ENCODE measurements around the gene ATP1A4. TPM values are rescaled to one million over a fixed set of nuclear protein-coding genes. Genes with fewer than 3 reads are reported as not detected.

The ATP1A4 gene
- total and polyA plus RNA-seq, 2 of the 8 experiments (the other 6 are each of a cell fraction or from before 2014, with no cell fraction given) = 0.48 to 0.61 TPM

DNA sequence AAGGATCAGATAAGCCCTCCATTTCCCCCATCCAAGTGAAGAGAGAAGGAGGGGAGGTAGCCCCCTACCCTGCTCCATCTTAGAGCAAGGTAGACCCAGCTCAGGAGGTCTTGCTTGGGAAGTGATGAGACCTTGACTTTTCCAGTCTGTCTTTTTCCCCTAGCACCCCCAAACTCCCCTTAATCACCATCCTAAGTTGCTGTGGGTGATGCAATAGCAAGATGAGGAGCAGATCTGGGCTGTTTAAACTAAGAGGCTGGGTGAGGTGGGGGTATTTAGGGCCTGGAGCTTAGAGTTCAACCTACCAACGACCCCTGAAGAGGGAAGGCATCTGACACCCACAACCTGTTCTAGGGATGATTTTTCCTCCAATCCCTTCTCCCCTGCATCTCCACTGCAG lies 34.1 kb upstream of the ATP1A4 start:
- Histone ChIP-seq H4K20me1 (replicated peaks in 1 of 2; ENCODE audit: control insufficient read depth in 1 of 2, insufficient read depth in 2 of 2, low read length in 2 of 2) (peaks cover 0 to 1% of the 10 kb centered on the region in 2 experiments), H3K18ac (ENCODE audit: extremely low read depth, low read length) (peak overlapping the region; percentile 52; the same call in 1 of the 2 replicates), H3K4me2 (ENCODE audit: insufficient read depth in 1 of 2, low read depth in 2 of 2, low read length in 2 of 2) (peak overlapping the region; percentile 70 to 89), H2BK15ac (ENCODE audit: low read length) (peak overlapping the region; percentile 83; the same call in 1 of the 2 replicates), H4K5ac (ENCODE audit: insufficient read length, low read depth, low read length) (no peak overlapping the region), H3K23ac (ENCODE audit: insufficient read length) (no peak overlapping the region), H2AK5ac (ENCODE audit: low read depth, low read length) (peak overlapping the region; percentile 75; the same call in 1 of the 2 replicates), H3K23me2 (ENCODE audit: low read depth, low read length) (peaks cover 8% of the 10 kb centered on the region; the same call in 1 of the 2 replicates), H3K79me2 (ENCODE audit: control insufficient read depth in 1 of 2, insufficient read depth in 2 of 2, low read length in 2 of 2) (peaks cover 0 to 8% of the 10 kb centered on the region in 2 experiments; a peak in 1 of 4 replicates), H3K9ac (replicated peaks in 1 of 4; ENCODE audit: extremely low read depth in 1 of 4, low read depth in 3 of 4, low read length in 3 of 4) (no peak overlapping the region; a peak in 2 of 7 replicates), H2BK120ac (replicated peaks; ENCODE audit: low read depth, low read length) (no peak overlapping the region), H4K8ac (ENCODE audit: extremely low read depth, insufficient read depth, low read length) (peak overlapping the region; percentile 57), H3K4me3 (ENCODE audit: extremely low read depth in 1 of 4, insufficient read depth in 2 of 4, low read depth in 3 of 4, low read length in 4 of 4) (peak overlapping the region in 1 of 4 experiments; percentile 59; a peak in 3 of 8 replicates), H3K14ac (ENCODE audit: insufficient read length) (peak overlapping the region; percentile 62), H2BK5ac (ENCODE audit: low read depth, low read length) (peak overlapping the region; percentile 68; the same call in 1 of the 2 replicates), H3K4ac (replicated peaks; ENCODE audit: insufficient read length, low read depth, low read length) (peak overlapping the region; percentile 82), H3K9me3 (ENCODE audit: insufficient read depth in 2 of 2, low read depth in 1 of 2, low read length in 1 of 2) (no peaks in the 10 kb centered on the region), H4K91ac (replicated peaks; ENCODE audit: insufficient read length, low read length) (peak overlapping the region; percentile 94), H3K27me3 (replicated peaks in 1 of 4; ENCODE audit: control insufficient read depth in 3 of 4, extremely low read depth in 1 of 4, insufficient read depth in 3 of 4, low read length in 3 of 4) (no peaks in the 10 kb centered on the region; a peak in 1 of 7 replicates), H3K4me1 (replicated peaks in 1 of 4; ENCODE audit: control insufficient read depth in 3 of 4, insufficient read depth in 4 of 4, low read length in 3 of 4) (peaks cover 15 to 44% (median 34%) of the 10 kb centered on the region in 4 experiments), H2AFZ (ENCODE audit: low read length) (no peak overlapping the region), H3K79me1 (ENCODE audit: low read depth, low read length) (no peaks in the 10 kb centered on the region), H3K27ac (ENCODE audit: low read depth, low read length) (no peak overlapping the region), H2BK12ac (ENCODE audit: low read depth, low read length) (no peak overlapping the region), H3K56ac (replicated peaks; ENCODE audit: insufficient read length, low read depth, low read length) (no peak overlapping the region), H3K36me3 (ENCODE audit: control insufficient read depth in 2 of 4, insufficient read depth in 4 of 4, low read length in 3 of 4) (peaks cover 0 to 9% (median 4%) of the 10 kb centered on the region in 4 experiments; a peak in 3 of 8 replicates), H2BK20ac (ENCODE audit: low read length) (peak overlapping the region; percentile 75; the same call in 1 of the 2 replicates)
- no peak for FAIRE-seq
- ChIA-PET POLR2A (ENCODE audit: partially characterized antibody) (interaction anchor here (0.8 to 3.8 kb wide), 11 partner anchors 9 to 167 kb away, joined by 3 to 31 read pairs (median 7); partner anchors contain the start of gene PEX19), CTCF (ENCODE audit: partially characterized antibody) (interaction anchor here (0.6 to 18.1 kb wide), 28 partner anchors 8 to 329 kb away, joined by 3 to 256 read pairs (median 4); partner anchors contain the start of genes ATP1A4 and CASQ1)
- TF ChIP-seq EGR1 (IDR thresholded peaks at IDR 0.05; ENCODE audit: borderline replicate concordance, low read depth, low read length) (no peak), GTF2F1 (IDR thresholded peaks at IDR 0.05; ENCODE audit: borderline replicate concordance, low read depth, low read length) (no peak), RFX5 (IDR thresholded peaks at IDR 0.05; ENCODE audit: borderline replicate concordance, low read depth, low read length) (no peak)
- 60% methylated on average over 1 of the region's 1 CpG; no CpG with 5 or more reads in 1 of the 2 experiments for WGBS, 2 experiments (ENCODE audit: extremely low coverage in 1 of 2, insufficient coverage in 1 of 2, insufficient read length in 1 of 2, insufficient replicate concordance in 2 of 2, low coverage in 1 of 2, low lambda C conversion rate in 2 of 2, missing lambda C conversion rate in 1 of 2)
- no peak for DNase-seq (ENCODE audit: low read depth in 1 of 2, low spot score in 2 of 2)
